Gastroesophageal sphincter (tissue), 4 donors: ENCODE measurements around the gene LCP2. TPM values are rescaled to one million over a fixed set of nuclear protein-coding genes. Genes with fewer than 3 reads are reported as not detected.
A peak's percentile ranks its signal among the peaks of the same experiment; 100 is the strongest.

Source experiments
- ATAC-seq: fragments of 150-250 bp; one replicate; pipeline ENCODE4 v1.9.1; 2016; ENCODE audit warnings: mild to moderate bottlenecking, moderate library complexity
- H3K27ac ChIP-seq, 4 donors: fragments of 200-600 bp; sonication (generic) in 3 of 4; 1 replicate in 3 of 4; 2 replicates in 1 of 4; pipeline ENCODE4 v1.5.1; 2016 to 2019
- H3K27me3 ChIP-seq: fragments of 200-600 bp; sonication (generic); one replicate; pipeline ENCODE4 v1.5.1; 2019
- H3K36me3 ChIP-seq, 2 donors: fragments of 200-600 bp; sonication (generic); one replicate each; pipeline ENCODE4 v1.5.1; 2019; ENCODE audit warnings: control low read depth in 1 of 2
- H3K4me1 ChIP-seq, 3 donors: fragments of 200-600 bp; sonication (generic); 1 replicate in 2 of 3; 2 replicates in 1 of 3; pipeline ENCODE4 v1.5.1; 2016 to 2019; ENCODE audit warnings: control low read depth in 2 of 3
- H3K4me3 ChIP-seq, 2 donors: fragments of 200-600 bp; sonication (generic); one replicate each; pipeline ENCODE4 v1.5.1; 2019; ENCODE audit warnings: mild to moderate bottlenecking in 1 of 2, moderate library complexity in 1 of 2
- H3K9me3 ChIP-seq, 3 donors: fragments of 200-600 bp; sonication (generic); one replicate each; pipeline ENCODE4 v1.5.1; 2017 to 2019; ENCODE audit warnings: control low read depth in 2 of 3
- CTCF ChIP-seq, 4 experiments: fragments of 200-600 bp in 2 of 4; fragments of 450-650 bp in 2 of 4; sonication (generic) in 1 of 4; IDR thresholded peaks; one replicate each; pipeline ENCODE4 v1.5.1; 2017 to 2019; ENCODE audit warnings: antibody characterized with exemption in 4 of 4, mild to moderate bottlenecking in 2 of 4, moderate library complexity in 2 of 4
- EP300 ChIP-seq: sonication (generic); formaldehyde crosslinking; IDR thresholded peaks from one replicate; pipeline ENCODE4 v1.6.1; 2017; ENCODE audit warnings: antibody characterized with exemption, mild to moderate bottlenecking
- POLR2A ChIP-seq, 2 donors: fragments of 450-650 bp; IDR thresholded peaks; one replicate each; pipeline ENCODE4 v1.6.1; 2017; ENCODE audit warnings: antibody characterized with exemption in 2 of 2, mild to moderate bottlenecking in 2 of 2, moderate library complexity in 1 of 2
- POLR2AphosphoS5 ChIP-seq: sonication (generic); formaldehyde crosslinking; IDR thresholded peaks from one replicate; pipeline ENCODE4 v1.6.1; 2017; ENCODE audit warnings: antibody characterized with exemption
- WGBS, 2 donors: methylation state at CpG; one replicate each; pipeline ENCODE4 v1.1.5; 2018; ENCODE audit warnings: low coverage in 1 of 2; 5-methylcytosine and 5-hydroxymethylcytosine counted together
- total RNA-seq, 4 donors: library from RNA; depleted of rRNA; stranded (reverse); fragments of >200 nt; gene quantifications; one replicate each; pipeline ENCODE4 v1.1.0, GENCODE V29; 2016

LCP2 gene
- total RNA-seq, 4 donors from 2014 or later = 5.5 to 17.0 (median 8.3) TPM

GRCh38 chr5:170312666-170313065 lies 15.1 kb upstream of the LCP2 start:
- WGBS, 2 donors = 80% methylated on average over 1 of the region's 3 CpGs; no CpG with 5 or more reads in 1 of the 2 donors
- TF ChIP-seq POLR2A (IDR thresholded peaks at IDR 0.05) = no peak
- no peak for TF ChIP-seq POLR2AphosphoS5
- no peak for TF ChIP-seq EP300
- no peak for TF ChIP-seq CTCF (IDR thresholded peaks at IDR 0.05)
- ATAC-seq = no peak
- Histone ChIP-seq H3K27me3 (no peaks in the 10 kb centered on the region), H3K4me3 (no peak overlapping the region), H3K4me1 (peaks cover 0 to 37% (median 10%) of the 10 kb centered on the region in 3 donors), H3K27ac (no peak overlapping the region), H3K36me3 (no peaks in the 10 kb centered on the region), H3K9me3 (no peaks in the 10 kb centered on the region)

GRCh38 chr5:170312301-170312595 lies 14.7 kb upstream of the LCP2 start:
- Histone ChIP-seq H3K36me3 (no peaks in the 10 kb centered on the region), H3K27ac (no peak overlapping the region), H3K4me3 (no peak overlapping the region), H3K9me3 (no peaks in the 10 kb centered on the region), H3K4me1 (peaks cover 0 to 40% (median 10%) of the 10 kb centered on the region in 3 donors), H3K27me3 (no peaks in the 10 kb centered on the region)
- 73 to 86% methylated on average over 2 to 5 of the region's 5 CpGs for WGBS, 2 donors
- no peak for TF ChIP-seq EP300
- no peak for TF ChIP-seq POLR2A (IDR thresholded peaks at IDR 0.05)
- no peak for TF ChIP-seq CTCF (IDR thresholded peaks at IDR 0.05)
- TF ChIP-seq POLR2AphosphoS5 = no peak
- ATAC-seq = no peak

- H3K9me3 ChIP-seq = no peaks in the 10 kb centered on the region
- H3K27me3 ChIP-seq = no peaks in the 10 kb centered on the region
- H3K4me3 ChIP-seq = no peak overlapping the region
- TF ChIP-seq POLR2A (IDR thresholded peaks at IDR 0.05) (no peak), EP300 (no peak), CTCF (IDR thresholded peaks at IDR 0.05) (no peak), POLR2AphosphoS5 (no peak)
- no peak overlapping the region for H3K27ac ChIP-seq
- no peak for ATAC-seq
- peaks cover 0 to 40% (median 10%) of the 10 kb centered on the region in 3 donors for H3K4me1 ChIP-seq
- 83 to 84% methylated on average over 3 to 7 of the region's 7 CpGs for WGBS, 2 donors
- H3K36me3 ChIP-seq = no peaks in the 10 kb centered on the region
Observed at GRCh38 chr5:170311511-170312300, 14.1 kb upstream of the LCP2 start.

GRCh38 chr5:170310256-170310926 lies 12.8 kb upstream of the LCP2 start:
- no peaks in the 10 kb centered on the region for H3K27me3 ChIP-seq
- no peaks in the 10 kb centered on the region for H3K36me3 ChIP-seq
- TF ChIP-seq EP300 = no peak
- no peak for TF ChIP-seq POLR2A (IDR thresholded peaks at IDR 0.05)
- TF ChIP-seq CTCF (IDR thresholded peaks at IDR 0.05) = no peak
- no peak for TF ChIP-seq POLR2AphosphoS5
- peaks cover 0 to 43% (median 12%) of the 10 kb centered on the region in 3 donors for H3K4me1 ChIP-seq
- 70 to 89% methylated on average over 5 of the region's 5 CpGs for WGBS, 2 donors
- no peak overlapping the region for H3K4me3 ChIP-seq
- no peaks in the 10 kb centered on the region for H3K9me3 ChIP-seq
- H3K27ac ChIP-seq = peak overlapping the region in 1 of 4 donors; percentile 32
- ATAC-seq = no peak
